Glomerular visceral epithelial cell (primary cell): ENCODE results near the gene ZFAND3.

Experiments
- DNase-seq: peaks from one replicate; pipeline ENCODE4 v3.0.0-alpha.2; 2016; ENCODE audit errors: extremely low spot score

The ZFAND3 gene

GRCh38 chr6:37894585-37894984 lies 75.1 kb downstream of the ZFAND3 start:
- DNase-seq: no peak

GRCh38 chr6:37897321-37897720 lies 77.8 kb downstream of the ZFAND3 start:
- DNase-seq: no peak

GRCh38 chr6:37897818-37898515 lies 78.4 kb downstream of the ZFAND3 start:
- DNase-seq: no peak

- no peak for DNase-seq
Measured at GRCh38 chr6:37903351-37904340, 84.1 kb downstream of the ZFAND3 start.

GRCh38 chr6:37904590-37904989 lies 85.1 kb downstream of the ZFAND3 start:
- DNase-seq: no peak

GRCh38 chr6:37906121-37906520 lies 86.6 kb downstream of the ZFAND3 start:
- DNase-seq: no peak

GRCh38 chr6:37910998-37911397 lies 91.5 kb downstream of the ZFAND3 start:
- DNase-seq: no peak

- DNase-seq: no peak
Measured at GRCh38 chr6:37913210-37913609, 93.7 kb downstream of the ZFAND3 start.

- DNase-seq: no peak
Measured at GRCh38 chr6:37915463-37915862, 95.9 kb downstream of the ZFAND3 start.

- no peak for DNase-seq
Measured at GRCh38 chr6:37916149-37916548, 96.6 kb downstream of the ZFAND3 start.

GRCh38 chr6:37916675-37917074 lies 97.1 kb downstream of the ZFAND3 start:
- no peak for DNase-seq

GRCh38 chr6:37917566-37917965 lies 98.0 kb downstream of the ZFAND3 start:
- no peak for DNase-seq

GRCh38 chr6:37919417-37920157 lies 100.1 kb downstream of the ZFAND3 start:
- no peak for DNase-seq

GRCh38 chr6:37920667-37921066 lies 101.1 kb downstream of the ZFAND3 start:
- DNase-seq: no peak

- DNase-seq: no peak
Measured at GRCh38 chr6:37922563-37922962, 103.0 kb downstream of the ZFAND3 start.

- no peak for DNase-seq
Measured at GRCh38 chr6:37923514-37923913, 104.0 kb downstream of the ZFAND3 start.

- DNase-seq: no peak
Measured at GRCh38 chr6:37926661-37927060, 107.1 kb downstream of the ZFAND3 start.

- no peak for DNase-seq
Measured at GRCh38 chr6:37928217-37928616, 108.7 kb downstream of the ZFAND3 start.

GRCh38 chr6:37930288-37930971 lies 110.9 kb downstream of the ZFAND3 start:
- no peak for DNase-seq

- no peak for DNase-seq
Measured at GRCh38 chr6:37931066-37931465, 111.5 kb downstream of the ZFAND3 start.

- peak; percentile 32 for DNase-seq
Measured at GRCh38 chr6:37934276-37934675, 114.7 kb downstream of the ZFAND3 start.

- no peak for DNase-seq
Measured at GRCh38 chr6:37936150-37936549, 116.6 kb downstream of the ZFAND3 start.
